Fibroblast of pulmonary artery (primary cell): Measurements from ENCODE around the gene ATN1.

Source experiments
- DNase-seq: peaks from one replicate; pipeline ENCODE4 v3.0.0-alpha.2; 2010; ENCODE audit warnings: low read depth
- H3K4me3 ChIP-seq: replicated peaks from 2 replicates; pipeline ENCODE4 v1.5.1; 2011; ENCODE audit warnings: low read depth, mild to moderate bottlenecking, control low read depth, low read length, moderate library complexity
- TF ChIP-seq, protein P1 (sequence below): IDR thresholded peaks from 2 replicates; pipeline ENCODE4 v1.5.1; 2011; ENCODE audit warnings: mild to moderate bottlenecking, control low read depth, low read length, inconsistent platforms; ENCODE audit errors: missing control alignments

Gene ATN1

DNA sequence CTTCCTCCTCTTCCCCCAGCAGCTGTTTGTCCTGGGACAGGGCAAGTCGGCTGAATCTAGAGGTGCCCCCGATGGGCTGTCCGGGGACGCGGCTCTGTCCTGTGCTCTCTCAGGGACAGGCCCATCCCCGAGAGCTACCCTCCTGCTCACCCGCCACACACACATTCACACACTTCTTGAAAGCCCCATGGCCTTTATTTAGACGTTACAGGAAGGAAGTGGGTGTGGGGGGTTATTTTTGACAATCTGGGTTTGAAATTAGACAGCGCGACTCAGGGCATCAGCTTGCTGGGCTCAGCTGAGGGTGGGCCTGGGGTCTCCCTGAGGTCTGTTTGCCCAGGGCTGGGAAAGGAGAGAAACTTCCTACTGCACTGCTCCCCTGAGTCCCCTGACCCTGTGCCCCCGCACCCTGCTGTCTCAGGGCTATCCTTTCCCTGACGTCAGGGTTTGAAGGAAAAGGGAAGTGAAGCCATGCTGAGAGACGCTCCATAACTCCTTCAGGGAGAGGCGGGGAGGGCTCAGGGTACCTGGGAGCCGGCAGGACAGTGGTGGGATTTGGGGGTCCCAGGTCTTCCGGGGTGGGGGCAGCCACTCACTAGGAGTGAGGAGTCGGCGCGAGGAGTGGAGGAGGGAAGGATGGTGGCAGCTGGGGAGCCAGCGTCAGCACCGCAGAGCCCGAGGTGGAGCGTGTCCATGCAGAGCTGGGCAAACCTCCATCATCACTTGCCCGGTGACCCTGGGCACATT is 31.5 kb downstream of the ATN1 start:
- no peak overlapping the region for H3K4me3 ChIP-seq
- DNase-seq, result no peak
- TF ChIP-seq, protein P1, sequence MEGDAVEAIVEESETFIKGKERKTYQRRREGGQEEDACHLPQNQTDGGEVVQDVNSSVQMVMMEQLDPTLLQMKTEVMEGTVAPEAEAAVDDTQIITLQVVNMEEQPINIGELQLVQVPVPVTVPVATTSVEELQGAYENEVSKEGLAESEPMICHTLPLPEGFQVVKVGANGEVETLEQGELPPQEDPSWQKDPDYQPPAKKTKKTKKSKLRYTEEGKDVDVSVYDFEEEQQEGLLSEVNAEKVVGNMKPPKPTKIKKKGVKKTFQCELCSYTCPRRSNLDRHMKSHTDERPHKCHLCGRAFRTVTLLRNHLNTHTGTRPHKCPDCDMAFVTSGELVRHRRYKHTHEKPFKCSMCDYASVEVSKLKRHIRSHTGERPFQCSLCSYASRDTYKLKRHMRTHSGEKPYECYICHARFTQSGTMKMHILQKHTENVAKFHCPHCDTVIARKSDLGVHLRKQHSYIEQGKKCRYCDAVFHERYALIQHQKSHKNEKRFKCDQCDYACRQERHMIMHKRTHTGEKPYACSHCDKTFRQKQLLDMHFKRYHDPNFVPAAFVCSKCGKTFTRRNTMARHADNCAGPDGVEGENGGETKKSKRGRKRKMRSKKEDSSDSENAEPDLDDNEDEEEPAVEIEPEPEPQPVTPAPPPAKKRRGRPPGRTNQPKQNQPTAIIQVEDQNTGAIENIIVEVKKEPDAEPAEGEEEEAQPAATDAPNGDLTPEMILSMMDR, result no peak

DNA sequence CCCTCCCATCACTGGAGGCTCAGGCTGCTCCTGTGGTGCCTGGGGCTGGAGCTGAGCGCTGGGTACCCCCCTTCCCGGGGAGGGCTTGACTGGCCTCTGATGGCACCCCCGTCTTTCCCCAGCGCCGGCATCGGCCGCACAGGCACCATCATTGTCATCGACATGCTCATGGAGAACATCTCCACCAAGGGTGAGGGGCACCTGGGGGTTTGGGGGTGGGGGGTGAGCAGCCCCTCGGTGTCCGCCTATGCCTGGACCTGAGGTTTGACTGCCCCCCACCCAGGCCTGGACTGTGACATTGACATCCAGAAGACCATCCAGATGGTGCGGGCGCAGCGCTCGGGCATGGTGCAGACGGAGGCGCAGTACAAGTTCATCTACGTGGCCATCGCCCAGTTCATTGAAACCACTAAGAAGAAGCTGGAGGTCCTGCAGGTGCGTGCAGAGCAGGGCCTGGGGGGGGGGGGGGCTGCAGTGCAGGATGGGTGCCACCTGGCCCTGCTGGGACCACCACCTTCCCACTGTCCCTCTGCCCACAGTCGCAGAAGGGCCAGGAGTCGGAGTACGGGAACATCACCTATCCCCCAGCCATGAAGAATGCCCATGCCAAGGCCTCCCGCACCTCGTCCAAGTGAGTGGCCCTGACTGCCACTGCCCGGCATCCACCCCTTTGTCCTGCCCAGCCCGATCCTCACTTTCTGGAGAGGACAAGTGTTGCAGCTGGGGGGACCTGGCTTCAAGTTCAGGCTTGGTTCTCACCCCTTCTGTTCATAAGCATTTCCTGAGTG is 32.2 kb downstream of the ATN1 start:
- no peak overlapping the region for H3K4me3 ChIP-seq
- TF ChIP-seq, protein P1, result no peak

DNA sequence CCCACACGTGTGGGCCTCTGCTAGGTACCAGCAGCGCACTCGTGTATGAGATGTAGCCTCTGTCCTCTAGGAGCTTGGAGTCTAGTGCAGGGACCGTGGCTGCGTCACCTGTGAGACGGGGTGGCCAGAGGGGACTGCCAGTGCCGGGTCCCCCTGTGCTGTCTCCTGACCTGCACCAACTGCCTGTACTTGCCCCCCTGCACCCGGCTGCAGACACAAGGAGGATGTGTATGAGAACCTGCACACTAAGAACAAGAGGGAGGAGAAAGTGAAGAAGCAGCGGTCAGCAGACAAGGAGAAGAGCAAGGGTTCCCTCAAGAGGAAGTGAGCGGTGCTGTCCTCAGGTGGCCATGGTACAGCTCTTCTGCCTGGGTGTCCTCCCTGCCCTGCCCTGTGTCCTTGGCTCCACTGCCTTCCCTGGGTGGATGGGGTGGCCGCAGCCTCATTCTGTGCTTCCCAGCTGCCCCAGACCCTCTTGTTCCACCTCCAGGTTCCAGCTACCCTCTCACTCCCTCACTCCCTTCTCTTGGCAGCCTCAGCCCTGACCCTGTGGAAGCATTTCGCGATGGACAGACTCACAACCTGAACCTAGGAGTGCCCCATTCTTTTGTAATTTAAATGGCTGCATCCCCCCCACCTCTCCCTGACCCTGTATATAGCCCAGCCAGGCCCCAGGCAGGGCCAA is 33.0 kb downstream of the ATN1 start:
- DNase-seq, result peak; percentile 48
- TF ChIP-seq, protein P1, result no peak
- H3K4me3 ChIP-seq, result no peak overlapping the region

More for the DNA sequence above, 32.2 kb downstream of the ATN1 start:
- DNase-seq, result no peak

DNA sequence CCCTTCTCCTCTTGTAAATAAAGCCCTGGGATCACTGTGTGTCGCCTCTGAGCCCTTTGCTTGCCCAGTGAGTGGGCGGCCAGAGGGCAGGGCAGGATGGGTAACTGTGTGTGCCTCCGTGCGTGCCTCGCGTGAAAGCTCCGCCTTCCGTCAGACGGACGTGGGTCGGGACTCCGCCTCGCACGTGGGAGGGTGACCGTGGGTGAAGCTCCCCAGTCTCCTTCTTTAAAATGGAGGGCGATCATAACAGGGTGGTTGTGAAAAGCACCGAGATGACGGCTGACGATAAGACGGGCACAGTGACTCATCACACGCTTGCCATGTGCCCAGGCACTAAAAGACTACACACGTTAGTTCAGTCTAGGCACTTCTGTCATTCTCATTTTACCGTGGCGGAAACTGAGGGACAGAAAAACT is 33.5 kb downstream of the ATN1 start:
- H3K4me3 ChIP-seq, result no peak overlapping the region
- TF ChIP-seq, protein P1, result no peak
- peak; percentile 35 for DNase-seq

DNA sequence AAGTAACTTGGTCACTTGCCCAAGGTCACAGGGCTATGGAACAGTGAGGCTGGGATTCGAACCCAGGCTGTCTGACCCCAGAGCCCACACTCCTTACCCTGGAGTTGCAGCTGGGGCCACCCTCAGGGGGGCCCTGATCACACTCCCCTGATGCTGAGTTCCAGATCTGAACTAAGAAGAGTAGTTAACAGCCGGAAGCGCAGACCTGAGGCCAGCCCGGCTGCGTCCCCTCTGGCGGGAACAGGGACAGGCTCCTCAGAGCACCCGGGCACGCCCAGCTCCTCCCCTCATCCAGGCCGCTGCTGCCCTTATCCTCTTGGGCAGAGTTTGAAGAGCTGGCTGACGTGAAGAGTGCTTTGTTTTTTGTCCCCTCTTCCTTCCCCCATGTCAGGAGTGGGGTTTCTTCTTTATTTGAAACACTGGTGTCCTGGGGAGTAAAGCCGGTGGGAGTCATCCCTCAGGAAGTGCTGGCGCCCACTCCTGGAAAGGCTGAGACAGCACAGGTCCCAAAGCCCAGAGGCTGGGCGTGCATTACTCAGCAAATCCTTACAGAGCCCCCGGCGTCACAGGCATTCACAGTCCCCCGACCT is 34.0 kb downstream of the ATN1 start:
- H3K4me3 ChIP-seq, result peak overlapping the region; percentile 6
- TF ChIP-seq, protein P1, result peak; percentile 64
- peak; percentile 77 for DNase-seq

DNA sequence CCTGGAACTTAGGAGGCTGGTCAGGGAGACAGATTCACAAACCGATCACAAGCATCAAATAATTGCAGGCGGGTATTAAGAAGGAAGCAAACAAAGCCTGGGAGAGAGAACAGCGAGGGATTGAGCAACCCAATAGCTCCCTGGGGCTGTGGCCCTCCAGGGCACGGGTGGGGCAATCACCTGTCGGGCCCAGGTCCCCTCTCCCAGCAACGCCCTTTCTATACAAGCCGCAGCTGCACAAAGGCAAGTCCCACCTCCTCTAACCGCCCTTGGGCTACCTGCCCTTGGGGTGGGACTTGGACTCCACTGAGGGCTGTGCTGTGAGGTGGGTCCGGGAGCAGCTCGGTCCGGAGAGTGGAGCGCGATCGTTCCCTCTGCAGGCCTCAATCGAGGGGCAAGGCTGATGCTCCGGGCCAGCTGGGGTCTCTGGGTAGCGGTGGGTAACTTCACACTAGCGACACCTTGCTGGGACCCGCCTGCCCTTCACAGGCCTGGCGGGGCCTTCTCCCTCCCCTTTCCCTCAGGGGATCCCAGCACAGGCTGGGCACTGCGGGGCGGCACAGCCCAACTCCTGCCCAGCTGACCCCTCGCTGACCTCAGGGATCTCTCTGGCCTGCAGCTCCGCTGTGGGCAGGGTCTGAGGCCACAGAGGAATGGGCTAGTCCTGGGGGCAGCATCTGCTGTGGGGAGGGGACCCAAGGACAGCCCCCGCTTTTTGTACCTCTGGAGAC is 34.7 kb downstream of the ATN1 start:
- DNase-seq, result no peak
- H3K4me3 ChIP-seq, result no peak overlapping the region
- TF ChIP-seq, protein P1, result no peak
